ENCODE results near the gene TMEM44. TPM values are rescaled to one million over a fixed set of nuclear protein-coding genes. Genes with fewer than 3 reads are reported as not detected.

Gene TMEM44
- total and polyA plus RNA-seq, 2 of the 4 experiments (the other 2 are of a cell fraction): 9.7 to 24.2 TPM

Small RNA genes lying within 50 kb of the gene (microRNA-seq; reads per million reads assigned to microRNA genes)
- gene AC046143.2 (ENCODE audit: insufficient read depth, insufficient read length): not detected

Small RNA genes lying within 50 kb of the gene (small RNA-seq; reads per million reads assigned to genes)
- 0 reads per million in 5 experiments for gene AC046143.2

Other genes with a start within 250 kb of the TMEM44 start
- gene GP5, start 234.2 kb downstream of the TMEM44 start, total RNA-seq (2012; rRNA removed): under 0.01 TPM in 2 replicates
- 0.12 and 0.16 TPM in 2 replicates for gene GP5, start 234.2 kb downstream of the TMEM44 start, polyA plus RNA-seq (2012; rRNA removed)
- 154 and 284 TPM in 2 replicates for gene ATP13A3, start 146.4 kb downstream of the TMEM44 start, total RNA-seq (2012; rRNA removed)
- 37.5 and 48.1 TPM in 2 replicates for gene ATP13A3, start 146.4 kb downstream of the TMEM44 start, polyA plus RNA-seq (2012; rRNA removed)
- gene LSG1, start 38.8 kb upstream of the TMEM44 start, total RNA-seq (2012; rRNA removed): 45.2 and 46.7 TPM in 2 replicates
- 25.2 and 26.8 TPM in 2 replicates for gene LSG1, start 38.8 kb upstream of the TMEM44 start, polyA plus RNA-seq (2012; rRNA removed)
- gene FAM43A, start 52.5 kb upstream of the TMEM44 start, total RNA-seq (2012; rRNA removed): 3.0 and 3.1 TPM in 2 replicates
- 11.2 and 11.5 TPM in 2 replicates for gene FAM43A, start 52.5 kb upstream of the TMEM44 start, polyA plus RNA-seq (2012; rRNA removed)